GM19397 (cell line): ENCODE data around the gene KLHL17.
"Not testable (repeated sequence)": the region's sequence is repeated elsewhere in the genome, so short reads cannot be mapped to it uniquely, and the experiment has no call there.

Source experiments
- ATAC-seq: cut with Tn5 transposase; IDR thresholded peaks from one replicate; pipeline ENCODE4 v1.9.1; 2021; ENCODE audit warnings: mild to moderate bottlenecking, moderate library complexity; ENCODE audit not compliant: unreplicated experiment

The KLHL17 gene

GRCh38 chr1:935751-936231 is 24.6 kb upstream of the KLHL17 start:
- ATAC-seq: no peak

- ATAC-seq: no peak
Observed at GRCh38 chr1:936348-937264, 23.8 kb upstream of the KLHL17 start.

GRCh38 chr1:937521-937920 is 22.9 kb upstream of the KLHL17 start:
- no peak for ATAC-seq

GRCh38 chr1:938088-938683 is 22.2 kb upstream of the KLHL17 start:
- no peak for ATAC-seq

- ATAC-seq: no peak
Observed at GRCh38 chr1:938711-939489, 21.5 kb upstream of the KLHL17 start.

GRCh38 chr1:939511-940106 is 20.8 kb upstream of the KLHL17 start:
- no peak for ATAC-seq

- ATAC-seq: no peak
Observed at GRCh38 chr1:940107-941014, 20.0 kb upstream of the KLHL17 start.

GRCh38 chr1:941015-941587 is 19.3 kb upstream of the KLHL17 start:
- no peak for ATAC-seq

- no peak for ATAC-seq
Observed at GRCh38 chr1:941588-942383, 18.6 kb upstream of the KLHL17 start.

GRCh38 chr1:942411-942821 is 18.0 kb upstream of the KLHL17 start:
- ATAC-seq: no peak

- no peak for ATAC-seq
Observed at GRCh38 chr1:942864-943533, 17.4 kb upstream of the KLHL17 start.

- no peak for ATAC-seq
Observed at GRCh38 chr1:943545-944340, 16.6 kb upstream of the KLHL17 start.

GRCh38 chr1:944341-945325 is 15.8 kb upstream of the KLHL17 start:
- no peak for ATAC-seq

- ATAC-seq: no peak
Observed at GRCh38 chr1:945688-946556, 14.5 kb upstream of the KLHL17 start.

GRCh38 chr1:946811-947210 is 13.6 kb upstream of the KLHL17 start:
- ATAC-seq: not testable (repeated sequence)
